Breast epithelium (tissue), 3 donors: ENCODE measurements around the gene GABRR2.

ENCODE experiments used
- CTCF ChIP-seq, 3 donors: fragments of 450-650 bp; IDR thresholded peaks; one replicate each; pipeline ENCODE4 v1.5.1; 2016 to 2017; ENCODE audit warnings: antibody characterized with exemption in 3 of 3, mild to moderate bottlenecking in 3 of 3, moderate library complexity in 3 of 3
- POLR2A ChIP-seq: fragments of 450-650 bp; IDR thresholded peaks from one replicate; pipeline ENCODE4 v1.6.1; 2016; ENCODE audit warnings: antibody characterized with exemption, mild to moderate bottlenecking, moderate library complexity

- TF ChIP-seq CTCF (IDR thresholded peaks at IDR 0.05) (no peak), POLR2A (no peak)
These were observed 100.9 kb downstream of the GABRR2 start for GRCh38 chr6:89214197-89214596.
